SK-N-SH (cell line): ENCODE results near the gene COQ9. TPM values are rescaled to one million over a fixed set of nuclear protein-coding genes. Genes with fewer than 3 reads are reported as not detected.
A peak's percentile ranks its signal among the peaks of the same experiment; 100 is the strongest.

Experiments
- CTCF ChIA-PET: fragments of 300-600, 350-600 bp; formaldehyde crosslinking; extraction: SDS; loops from one replicate; lab custom pipeline; 2021; lab: Yijun Ruan, JAX
- POLR2A ChIA-PET: fragments of 350-600 bp; sonication (Branson Sonifier 250); formaldehyde crosslinking; extraction: SDS; loops from one replicate; lab custom pipeline; 2020; ENCODE audit warnings: antibody characterized with exemption, inconsistent platforms; lab: Yijun Ruan, JAX
- DNase-seq: peaks from one replicate; pipeline ENCODE4 v3.0.0; 2012
- H2AFZ ChIP-seq: fragments of 200-600 bp; sonication (generic); 2 replicates; pipeline ENCODE4 v1.8.1; 2016; ENCODE audit warnings: antibody characterized with exemption, mild to moderate bottlenecking, low read depth
- H3F3A ChIP-seq: fragments of 200-600 bp; sonication (generic); replicated peaks from 2 replicates; pipeline ENCODE3; 2016; ENCODE audit warnings: antibody characterized with exemption, mild to moderate bottlenecking; ENCODE audit not compliant: insufficient read depth
- H3K27ac ChIP-seq, 2 experiments: fragments of 200-500 bp in 1 of 2; fragments of 200-600 bp in 1 of 2; sonication (Bioruptor generic) in 1 of 2; sonication (generic), shearing (Covaris generic) in 1 of 2; 2 replicates each; pipeline versions ENCODE4 v1.5.1 to v1.6.1; 2014 to 2016; ENCODE audit warnings: low read depth in 2 of 2, inconsistent platforms in 1 of 2, low read length in 1 of 2, mild to moderate bottlenecking in 1 of 2, mixed read lengths in 1 of 2
- H3K27me3 ChIP-seq: fragments of 200-600 bp; sonication (generic), shearing (Covaris generic); 2 replicates; pipeline ENCODE4 v1.6.1; 2016; ENCODE audit warnings: mixed run types; ENCODE audit not compliant: insufficient read depth
- H3K36me3 ChIP-seq, 2 experiments: fragments of 200-500 bp in 1 of 2; fragments of 200-600 bp in 1 of 2; sonication (Bioruptor generic) in 1 of 2; sonication (generic) in 1 of 2; replicated peaks in 1 of 2; 2 replicates each; pipeline versions ENCODE3 to v1.5.1; 2014 to 2016; ENCODE audit warnings: low read length in 1 of 2, mild to moderate bottlenecking in 1 of 2; ENCODE audit not compliant: insufficient read depth in 2 of 2, control insufficient read depth in 1 of 2
- H3K4me1 ChIP-seq, 2 experiments: fragments of 200-500 bp in 1 of 2; fragments of 200-600 bp in 1 of 2; sonication (Bioruptor generic) in 1 of 2; sonication (generic), shearing (Covaris generic) in 1 of 2; 2 replicates each; pipeline versions ENCODE4 v1.5.1 to v1.6.1; 2014 to 2016; ENCODE audit warnings: low read depth in 1 of 2, low read length in 1 of 2, mixed run types in 1 of 2; ENCODE audit not compliant: insufficient read depth in 2 of 2, control insufficient read depth in 1 of 2
- H3K4me2 ChIP-seq: fragments of 200-600 bp; sonication (generic), shearing (Covaris generic); 2 replicates; pipeline ENCODE4 v1.6.1; 2017; ENCODE audit warnings: mixed run types
- H3K4me3 ChIP-seq, 2 experiments: fragments of 200-500 bp in 1 of 2; fragments of 200-600 bp in 1 of 2; sonication (Bioruptor generic) in 1 of 2; sonication (generic), shearing (Covaris generic) in 1 of 2; 2 replicates each; pipeline versions ENCODE4 v1.5.1 to v1.8.1; 2014 to 2016; ENCODE audit warnings: low read depth in 2 of 2, inconsistent platforms in 1 of 2, low read length in 1 of 2, mild to moderate bottlenecking in 1 of 2, mixed read lengths in 1 of 2, moderate library complexity in 1 of 2
- H3K79me2 ChIP-seq: fragments of 200-600 bp; sonication (generic); 2 replicates; pipeline ENCODE4 v1.8.1; 2017; ENCODE audit warnings: mild to moderate bottlenecking; ENCODE audit not compliant: insufficient read depth
- H3K9ac ChIP-seq: fragments of 200-600 bp; sonication (generic); 2 replicates; pipeline ENCODE4 v1.6.1; 2017; ENCODE audit warnings: mixed run types
- H3K9me2 ChIP-seq: fragments of 200-600 bp; sonication (generic); 2 replicates; pipeline ENCODE4 v1.6.1; 2017; ENCODE audit warnings: mixed run types
- H3K9me3 ChIP-seq: fragments of 200-600 bp; sonication (generic); 2 replicates; pipeline ENCODE4 v1.6.1; 2017; ENCODE audit warnings: mixed run types, mild to moderate bottlenecking, moderate library complexity
- H4K20me1 ChIP-seq: fragments of 200-600 bp; sonication (generic); 2 replicates; pipeline ENCODE4 v1.6.1; 2017; ENCODE audit warnings: mild to moderate bottlenecking, mixed run types; ENCODE audit not compliant: insufficient read depth
- EP300 ChIP-seq, 2 experiments: IDR thresholded peaks; 2 replicates each; pipeline versions ENCODE4 v1.4.0 to v1.6.1; 2012; ENCODE audit warnings: borderline replicate concordance in 1 of 2, low read depth in 1 of 2, low read length in 1 of 2
- EZH2phosphoT487 ChIP-seq: fragments of 200-600 bp; sonication (generic); IDR thresholded peaks from 2 replicates; pipeline ENCODE4 v1.6.1; 2017; ENCODE audit warnings: low read depth, mixed run types, mild to moderate bottlenecking, antibody characterized with exemption, moderate library complexity, borderline replicate concordance
- NFIC ChIP-seq: IDR thresholded peaks from 2 replicates; pipeline ENCODE4 v1.4.0; 2012; ENCODE audit warnings: borderline replicate concordance
- SIN3A ChIP-seq: IDR thresholded peaks from 2 replicates; pipeline ENCODE4 v1.6.1; 2012; ENCODE audit warnings: low read depth, mild to moderate bottlenecking, low read length, moderate library complexity, borderline replicate concordance
- WGBS: methylation state at CpG from one replicate; pipeline ENCODE4 v1.1.6; 2017; ENCODE audit warnings: low lambda C conversion rate; 5-methylcytosine and 5-hydroxymethylcytosine counted together
- polyA plus RNA-seq, 3 experiments: library from polyadenylated mRNA; depleted of rRNA; stranded (reverse); fragments of >200 nt; gene quantifications; 2 replicates each; pipeline ENCODE4 v1.2.3, GENCODE V29; 2012
- TF ChIP-seq, protein P1 (sequence below): fragments of 200-600 bp; sonication (generic); IDR thresholded peaks from 2 replicates; pipeline ENCODE4 v1.6.1; 2017; ENCODE audit warnings: antibody characterized with exemption, mild to moderate bottlenecking, moderate library complexity
- TF ChIP-seq, protein P2 (sequence below): IDR thresholded peaks from 2 replicates; pipeline ENCODE4 v1.6.1; 2012; ENCODE audit warnings: mild to moderate bottlenecking, low read depth, low read length, moderate library complexity
- TF ChIP-seq, protein P3 (sequence below): IDR thresholded peaks from 2 replicates; pipeline ENCODE4 v1.4.0; 2012; ENCODE audit warnings: low read depth, borderline replicate concordance

Gene COQ9
- polyA plus RNA-seq, 1 of the 3 experiments (the other 2 are of a cell fraction), result 81.2 TPM

DNA sequence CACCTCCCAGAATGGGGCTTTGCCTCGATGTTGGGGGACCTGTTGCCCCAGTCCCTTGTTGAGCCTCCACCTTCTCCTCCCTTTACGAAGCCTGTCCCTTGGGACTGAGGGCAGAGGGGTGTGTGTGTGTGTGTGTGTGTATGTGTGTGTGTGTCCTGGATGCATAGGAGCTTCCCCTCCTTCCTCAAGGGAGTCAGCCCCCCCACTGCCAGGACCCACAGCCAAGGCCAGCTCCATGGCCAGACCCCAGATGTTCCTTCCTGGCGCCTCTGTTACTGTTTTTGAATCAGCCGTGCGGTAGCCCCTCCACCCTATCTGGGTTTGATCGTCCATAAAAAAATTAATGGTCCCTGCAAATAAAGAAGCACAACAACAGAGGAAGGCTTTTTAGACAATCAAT lies 56.7 kb downstream of the COQ9 start:
- POLR2A ChIA-PET, result interaction anchor here (1.1 to 1.8 kb wide), 2 partner anchors 18 to 23 kb away, joined by 4 to 8 read pairs; partner anchors contain the start of gene DOK4
- Histone ChIP-seq H3K79me2 (no peaks in the 10 kb centered on the region), H3K9ac (no peak overlapping the region), H3K4me3 (no peak overlapping the region), H3K9me2 (no peaks in the 10 kb centered on the region), H3F3A (no peaks in the 10 kb centered on the region), H2AFZ (no peak overlapping the region)
- TF ChIP-seq EP300 (IDR thresholded peaks at IDR 0.05; ENCODE audit: borderline replicate concordance in 1 of 2, low read depth in 1 of 2, low read length in 1 of 2) (peak in 1 of 2 experiments; percentile 57; a peak in 1 of 4 replicates), EZH2phosphoT487 (no peak), NFIC (no peak)
- TF ChIP-seq, protein P1, sequence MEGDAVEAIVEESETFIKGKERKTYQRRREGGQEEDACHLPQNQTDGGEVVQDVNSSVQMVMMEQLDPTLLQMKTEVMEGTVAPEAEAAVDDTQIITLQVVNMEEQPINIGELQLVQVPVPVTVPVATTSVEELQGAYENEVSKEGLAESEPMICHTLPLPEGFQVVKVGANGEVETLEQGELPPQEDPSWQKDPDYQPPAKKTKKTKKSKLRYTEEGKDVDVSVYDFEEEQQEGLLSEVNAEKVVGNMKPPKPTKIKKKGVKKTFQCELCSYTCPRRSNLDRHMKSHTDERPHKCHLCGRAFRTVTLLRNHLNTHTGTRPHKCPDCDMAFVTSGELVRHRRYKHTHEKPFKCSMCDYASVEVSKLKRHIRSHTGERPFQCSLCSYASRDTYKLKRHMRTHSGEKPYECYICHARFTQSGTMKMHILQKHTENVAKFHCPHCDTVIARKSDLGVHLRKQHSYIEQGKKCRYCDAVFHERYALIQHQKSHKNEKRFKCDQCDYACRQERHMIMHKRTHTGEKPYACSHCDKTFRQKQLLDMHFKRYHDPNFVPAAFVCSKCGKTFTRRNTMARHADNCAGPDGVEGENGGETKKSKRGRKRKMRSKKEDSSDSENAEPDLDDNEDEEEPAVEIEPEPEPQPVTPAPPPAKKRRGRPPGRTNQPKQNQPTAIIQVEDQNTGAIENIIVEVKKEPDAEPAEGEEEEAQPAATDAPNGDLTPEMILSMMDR, result no peak
- TF ChIP-seq, protein P2, sequence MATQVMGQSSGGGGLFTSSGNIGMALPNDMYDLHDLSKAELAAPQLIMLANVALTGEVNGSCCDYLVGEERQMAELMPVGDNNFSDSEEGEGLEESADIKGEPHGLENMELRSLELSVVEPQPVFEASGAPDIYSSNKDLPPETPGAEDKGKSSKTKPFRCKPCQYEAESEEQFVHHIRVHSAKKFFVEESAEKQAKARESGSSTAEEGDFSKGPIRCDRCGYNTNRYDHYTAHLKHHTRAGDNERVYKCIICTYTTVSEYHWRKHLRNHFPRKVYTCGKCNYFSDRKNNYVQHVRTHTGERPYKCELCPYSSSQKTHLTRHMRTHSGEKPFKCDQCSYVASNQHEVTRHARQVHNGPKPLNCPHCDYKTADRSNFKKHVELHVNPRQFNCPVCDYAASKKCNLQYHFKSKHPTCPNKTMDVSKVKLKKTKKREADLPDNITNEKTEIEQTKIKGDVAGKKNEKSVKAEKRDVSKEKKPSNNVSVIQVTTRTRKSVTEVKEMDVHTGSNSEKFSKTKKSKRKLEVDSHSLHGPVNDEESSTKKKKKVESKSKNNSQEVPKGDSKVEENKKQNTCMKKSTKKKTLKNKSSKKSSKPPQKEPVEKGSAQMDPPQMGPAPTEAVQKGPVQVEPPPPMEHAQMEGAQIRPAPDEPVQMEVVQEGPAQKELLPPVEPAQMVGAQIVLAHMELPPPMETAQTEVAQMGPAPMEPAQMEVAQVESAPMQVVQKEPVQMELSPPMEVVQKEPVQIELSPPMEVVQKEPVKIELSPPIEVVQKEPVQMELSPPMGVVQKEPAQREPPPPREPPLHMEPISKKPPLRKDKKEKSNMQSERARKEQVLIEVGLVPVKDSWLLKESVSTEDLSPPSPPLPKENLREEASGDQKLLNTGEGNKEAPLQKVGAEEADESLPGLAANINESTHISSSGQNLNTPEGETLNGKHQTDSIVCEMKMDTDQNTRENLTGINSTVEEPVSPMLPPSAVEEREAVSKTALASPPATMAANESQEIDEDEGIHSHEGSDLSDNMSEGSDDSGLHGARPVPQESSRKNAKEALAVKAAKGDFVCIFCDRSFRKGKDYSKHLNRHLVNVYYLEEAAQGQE, result no peak
- TF ChIP-seq, all 33 proteins: peak for 1
- no peaks in the 10 kb centered on the region for H3K9me3 ChIP-seq
- H3K27ac ChIP-seq, result peak overlapping the region in 1 of 2 experiments; percentile 35; a peak in 2 of 4 replicates
- H3K4me1 ChIP-seq, result peaks cover 0 to 40% of the 10 kb centered on the region in 2 experiments; a peak in 1 of 4 replicates
- peak; percentile 77 for DNase-seq
- no peaks in the 10 kb centered on the region for H3K36me3 ChIP-seq
- CTCF ChIA-PET, result interaction anchor here (1.0 to 2.1 kb wide), 2 partner anchors 16 to 204 kb away, joined by 5 to 10 read pairs; no protein-coding TSS in a partner anchor
- 28% methylated on average over 5 of the region's 6 CpGs for WGBS
- no peaks in the 10 kb centered on the region for H4K20me1 ChIP-seq
- H3K27me3 ChIP-seq, result no peaks in the 10 kb centered on the region
- H3K4me2 ChIP-seq, result no peak overlapping the region

DNA sequence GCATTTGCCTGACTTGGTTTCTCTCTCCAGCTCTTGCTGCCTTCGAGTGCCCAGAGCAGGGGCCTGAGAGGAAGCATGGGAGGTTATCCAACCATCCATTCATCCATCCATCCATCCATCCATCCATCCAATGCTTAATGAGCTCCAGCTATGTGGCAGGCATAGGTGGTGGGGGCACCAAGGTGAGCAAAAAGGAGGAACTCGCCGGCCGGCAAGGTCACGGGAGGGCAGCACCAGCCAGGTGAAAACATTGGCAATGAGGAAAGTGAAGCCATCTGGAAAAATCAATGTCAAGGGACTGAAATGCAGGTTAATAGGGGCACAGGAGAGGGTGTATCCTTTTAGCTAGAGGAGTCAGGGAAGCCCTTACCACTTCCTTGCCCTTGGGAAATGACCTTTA lies 57.2 kb downstream of the COQ9 start:
- 90% methylated on average over 5 of the region's 5 CpGs for WGBS
- H3K4me3 ChIP-seq, result no peak overlapping the region
- peaks cover 0 to 45% of the 10 kb centered on the region in 2 experiments; a peak in 1 of 4 replicates for H3K4me1 ChIP-seq
- CTCF ChIA-PET, result interaction anchor here (1.0 to 2.1 kb wide), 2 partner anchors 16 to 204 kb away, joined by 5 to 10 read pairs; no protein-coding TSS in a partner anchor
- TF ChIP-seq, protein P3, sequence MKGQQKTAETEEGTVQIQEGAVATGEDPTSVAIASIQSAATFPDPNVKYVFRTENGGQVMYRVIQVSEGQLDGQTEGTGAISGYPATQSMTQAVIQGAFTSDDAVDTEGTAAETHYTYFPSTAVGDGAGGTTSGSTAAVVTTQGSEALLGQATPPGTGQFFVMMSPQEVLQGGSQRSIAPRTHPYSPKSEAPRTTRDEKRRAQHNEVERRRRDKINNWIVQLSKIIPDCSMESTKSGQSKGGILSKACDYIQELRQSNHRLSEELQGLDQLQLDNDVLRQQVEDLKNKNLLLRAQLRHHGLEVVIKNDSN, result no peak
- no peak for TF ChIP-seq SIN3A
- no peaks in the 10 kb centered on the region for H4K20me1 ChIP-seq
- H3K27ac ChIP-seq, result peak overlapping the region in 1 of 2 experiments; percentile 35; a peak in 1 of 4 replicates
- H3K9me2 ChIP-seq, result no peaks in the 10 kb centered on the region
- no peaks in the 10 kb centered on the region for H3F3A ChIP-seq
- H3K4me2 ChIP-seq, result no peak overlapping the region
- no peak overlapping the region for H2AFZ ChIP-seq
- H3K79me2 ChIP-seq, result no peaks in the 10 kb centered on the region
- H3K36me3 ChIP-seq, result no peaks in the 10 kb centered on the region
- H3K9me3 ChIP-seq, result no peaks in the 10 kb centered on the region
- POLR2A ChIA-PET, result interaction anchor here (1.1 to 1.8 kb wide), 2 partner anchors 19 to 24 kb away, joined by 4 to 8 read pairs; partner anchors contain the start of gene DOK4
- DNase-seq, result no peak
- H3K9ac ChIP-seq, result no peak overlapping the region
- H3K27me3 ChIP-seq, result no peaks in the 10 kb centered on the region
